ENCODE data around the gene PDS5A.
"Not testable (repeated sequence)": the region's sequence is repeated elsewhere in the genome, so short reads cannot be mapped to it uniquely, and the experiment has no call there.

Gene PDS5A

GRCh38 chr4:39961311-39961877, 16.3 kb downstream of the PDS5A start:
- TF ChIP-seq CTCF (conservative IDR thresholded peaks at IDR 0.05; ENCODE audit: control insufficient read depth, insufficient read depth, low read depth, low read length): no peak
- no peak for DNase-seq (ENCODE audit: low read depth)
- no peak overlapping the region for H3K4me3 ChIP-seq (ENCODE audit: control insufficient read depth, low read depth, low read length)

- no peak for TF ChIP-seq CTCF (conservative IDR thresholded peaks at IDR 0.05; ENCODE audit: control insufficient read depth, insufficient read depth, low read depth, low read length)
- DNase-seq (ENCODE audit: low read depth): no peak
- no peak overlapping the region for H3K4me3 ChIP-seq (ENCODE audit: control insufficient read depth, low read depth, low read length)
Measured at GRCh38 chr4:39950861-39951481, 26.7 kb downstream of the PDS5A start.

- no peak for TF ChIP-seq CTCF (conservative IDR thresholded peaks at IDR 0.05; ENCODE audit: control insufficient read depth, insufficient read depth, low read depth, low read length)
- DNase-seq (ENCODE audit: low read depth): no peak
- H3K4me3 ChIP-seq (ENCODE audit: control insufficient read depth, low read depth, low read length): no peak overlapping the region
Measured at GRCh38 chr4:39947963-39948362, 29.7 kb downstream of the PDS5A start.

GRCh38 chr4:39947417-39947816, 30.3 kb downstream of the PDS5A start:
- DNase-seq (ENCODE audit: low read depth): no peak
- no peak overlapping the region for H3K4me3 ChIP-seq (ENCODE audit: control insufficient read depth, low read depth, low read length)
- no peak for TF ChIP-seq CTCF (conservative IDR thresholded peaks at IDR 0.05; ENCODE audit: control insufficient read depth, insufficient read depth, low read depth, low read length)

- DNase-seq (ENCODE audit: low read depth); H3K4me3 ChIP-seq (ENCODE audit: control insufficient read depth, low read depth, low read length): not testable (repeated sequence)
Measured at GRCh38 chr4:39944245-39944644, 33.5 kb downstream of the PDS5A start.

- no peak overlapping the region for H3K4me3 ChIP-seq (ENCODE audit: control insufficient read depth, low read depth, low read length)
- no peak for TF ChIP-seq CTCF (conservative IDR thresholded peaks at IDR 0.05; ENCODE audit: control insufficient read depth, insufficient read depth, low read depth, low read length)
- no peak for DNase-seq (ENCODE audit: low read depth)
Measured at GRCh38 chr4:39942507-39942906, 35.2 kb downstream of the PDS5A start.

- no peak overlapping the region for H3K4me3 ChIP-seq (ENCODE audit: control insufficient read depth, low read depth, low read length)
- TF ChIP-seq CTCF (conservative IDR thresholded peaks at IDR 0.05; ENCODE audit: control insufficient read depth, insufficient read depth, low read depth, low read length): no peak
- DNase-seq (ENCODE audit: low read depth): no peak
Measured at GRCh38 chr4:39941682-39942217, 36.0 kb downstream of the PDS5A start.

All from fibroblast of mammary gland (primary cell).